ENCODE data around the gene TTC17.
A peak's percentile ranks its signal among the peaks of the same experiment; 100 is the strongest.

Gene TTC17, protein sequence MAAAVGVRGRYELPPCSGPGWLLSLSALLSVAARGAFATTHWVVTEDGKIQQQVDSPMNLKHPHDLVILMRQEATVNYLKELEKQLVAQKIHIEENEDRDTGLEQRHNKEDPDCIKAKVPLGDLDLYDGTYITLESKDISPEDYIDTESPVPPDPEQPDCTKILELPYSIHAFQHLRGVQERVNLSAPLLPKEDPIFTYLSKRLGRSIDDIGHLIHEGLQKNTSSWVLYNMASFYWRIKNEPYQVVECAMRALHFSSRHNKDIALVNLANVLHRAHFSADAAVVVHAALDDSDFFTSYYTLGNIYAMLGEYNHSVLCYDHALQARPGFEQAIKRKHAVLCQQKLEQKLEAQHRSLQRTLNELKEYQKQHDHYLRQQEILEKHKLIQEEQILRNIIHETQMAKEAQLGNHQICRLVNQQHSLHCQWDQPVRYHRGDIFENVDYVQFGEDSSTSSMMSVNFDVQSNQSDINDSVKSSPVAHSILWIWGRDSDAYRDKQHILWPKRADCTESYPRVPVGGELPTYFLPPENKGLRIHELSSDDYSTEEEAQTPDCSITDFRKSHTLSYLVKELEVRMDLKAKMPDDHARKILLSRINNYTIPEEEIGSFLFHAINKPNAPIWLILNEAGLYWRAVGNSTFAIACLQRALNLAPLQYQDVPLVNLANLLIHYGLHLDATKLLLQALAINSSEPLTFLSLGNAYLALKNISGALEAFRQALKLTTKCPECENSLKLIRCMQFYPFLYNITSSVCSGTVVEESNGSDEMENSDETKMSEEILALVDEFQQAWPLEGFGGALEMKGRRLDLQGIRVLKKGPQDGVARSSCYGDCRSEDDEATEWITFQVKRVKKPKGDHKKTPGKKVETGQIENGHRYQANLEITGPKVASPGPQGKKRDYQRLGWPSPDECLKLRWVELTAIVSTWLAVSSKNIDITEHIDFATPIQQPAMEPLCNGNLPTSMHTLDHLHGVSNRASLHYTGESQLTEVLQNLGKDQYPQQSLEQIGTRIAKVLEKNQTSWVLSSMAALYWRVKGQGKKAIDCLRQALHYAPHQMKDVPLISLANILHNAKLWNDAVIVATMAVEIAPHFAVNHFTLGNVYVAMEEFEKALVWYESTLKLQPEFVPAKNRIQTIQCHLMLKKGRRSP

DNA sequence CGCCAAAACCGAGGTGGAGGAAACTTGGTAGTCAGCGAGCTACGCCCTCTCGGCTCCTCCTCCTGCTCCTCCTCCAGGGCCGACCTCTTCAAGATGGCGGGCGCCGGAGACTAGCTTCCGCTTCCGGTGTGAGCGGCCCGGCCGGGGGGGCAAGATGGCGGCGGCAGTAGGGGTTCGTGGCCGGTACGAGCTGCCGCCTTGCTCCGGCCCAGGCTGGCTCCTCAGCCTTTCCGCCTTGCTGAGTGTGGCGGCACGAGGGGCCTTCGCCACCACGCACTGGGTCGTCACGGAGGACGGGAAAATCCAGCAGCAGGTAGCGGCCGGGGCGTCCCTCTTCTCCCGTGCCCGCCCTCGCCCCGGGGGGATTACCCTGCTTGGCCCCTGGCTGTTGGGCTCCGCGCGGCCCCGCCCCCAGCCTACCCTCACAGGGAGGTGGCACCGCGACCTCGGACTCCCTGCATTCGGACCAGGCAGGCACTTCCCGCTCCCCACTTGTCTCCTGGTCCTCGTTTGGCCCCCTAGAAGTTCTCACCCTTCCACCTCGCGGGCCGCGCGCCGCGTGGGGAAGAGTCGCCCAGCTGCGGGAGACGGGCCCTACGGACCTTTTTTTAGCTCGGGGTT is at the start of gene TTC17:
Gene TTC17 (plus strand): TSS at position 120 of the 621 bp plus-strand sequence. CDS start 35 bp downstream, at position 155.
- DNase-seq (ENCODE audit: low read depth) = peak; percentile 48
- H3K4me3 ChIP-seq (ENCODE audit: control insufficient read depth, low read depth, low read length) = peak within 1 kb of the TSS; percentile 72
- TF ChIP-seq, protein P1, sequence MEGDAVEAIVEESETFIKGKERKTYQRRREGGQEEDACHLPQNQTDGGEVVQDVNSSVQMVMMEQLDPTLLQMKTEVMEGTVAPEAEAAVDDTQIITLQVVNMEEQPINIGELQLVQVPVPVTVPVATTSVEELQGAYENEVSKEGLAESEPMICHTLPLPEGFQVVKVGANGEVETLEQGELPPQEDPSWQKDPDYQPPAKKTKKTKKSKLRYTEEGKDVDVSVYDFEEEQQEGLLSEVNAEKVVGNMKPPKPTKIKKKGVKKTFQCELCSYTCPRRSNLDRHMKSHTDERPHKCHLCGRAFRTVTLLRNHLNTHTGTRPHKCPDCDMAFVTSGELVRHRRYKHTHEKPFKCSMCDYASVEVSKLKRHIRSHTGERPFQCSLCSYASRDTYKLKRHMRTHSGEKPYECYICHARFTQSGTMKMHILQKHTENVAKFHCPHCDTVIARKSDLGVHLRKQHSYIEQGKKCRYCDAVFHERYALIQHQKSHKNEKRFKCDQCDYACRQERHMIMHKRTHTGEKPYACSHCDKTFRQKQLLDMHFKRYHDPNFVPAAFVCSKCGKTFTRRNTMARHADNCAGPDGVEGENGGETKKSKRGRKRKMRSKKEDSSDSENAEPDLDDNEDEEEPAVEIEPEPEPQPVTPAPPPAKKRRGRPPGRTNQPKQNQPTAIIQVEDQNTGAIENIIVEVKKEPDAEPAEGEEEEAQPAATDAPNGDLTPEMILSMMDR (IDR thresholded peaks at IDR 0.05; ENCODE audit: control insufficient read depth, insufficient read depth, low read depth, low read length, missing control alignments) = no peak

- peak within 1 kb of the TSS; percentile 78 for H3K4me3 ChIP-seq (ENCODE audit: control insufficient read depth, low read depth, low read length)
- TF ChIP-seq, protein P1 (IDR thresholded peaks at IDR 0.05; ENCODE audit: control insufficient read depth, insufficient read depth, low read depth, low read length, missing control alignments) = peak; percentile 87
- peak; percentile 62 for DNase-seq (ENCODE audit: low read depth)
Measured at GRCh38 chr11:43311791-43312607, 46.7 kb upstream of the TTC17 start, which contains the start of gene API5. Gene API5, plus strand, starts transcription at chr11:43311996. Its CDS starts 132 bp downstream, at chr11:43312128.

DNA sequence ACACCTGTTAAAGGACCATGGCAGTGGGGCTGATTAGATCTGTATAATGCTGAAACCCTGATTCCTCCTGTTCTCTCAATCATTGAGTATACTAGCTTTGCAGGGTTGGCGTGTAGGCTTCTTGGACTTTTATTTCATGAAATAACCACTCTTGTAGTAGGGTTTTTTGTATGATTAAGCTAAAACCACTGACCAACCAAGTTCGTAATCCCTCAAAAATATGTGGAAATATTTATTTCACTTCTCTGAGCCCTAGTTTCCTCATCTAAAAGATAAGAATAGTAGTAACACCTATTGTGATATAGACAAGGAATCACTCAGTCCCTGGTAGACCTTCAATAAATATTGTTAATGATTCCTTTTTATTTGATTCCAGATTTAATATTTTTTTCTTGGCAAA is 42.8 kb upstream of the TTC17 start:
- no peak for DNase-seq (ENCODE audit: low read depth)
- TF ChIP-seq, protein P1 (IDR thresholded peaks at IDR 0.05; ENCODE audit: control insufficient read depth, insufficient read depth, low read depth, low read length, missing control alignments) = no peak
- no peak overlapping the region for H3K4me3 ChIP-seq (ENCODE audit: control insufficient read depth, low read depth, low read length)

DNA sequence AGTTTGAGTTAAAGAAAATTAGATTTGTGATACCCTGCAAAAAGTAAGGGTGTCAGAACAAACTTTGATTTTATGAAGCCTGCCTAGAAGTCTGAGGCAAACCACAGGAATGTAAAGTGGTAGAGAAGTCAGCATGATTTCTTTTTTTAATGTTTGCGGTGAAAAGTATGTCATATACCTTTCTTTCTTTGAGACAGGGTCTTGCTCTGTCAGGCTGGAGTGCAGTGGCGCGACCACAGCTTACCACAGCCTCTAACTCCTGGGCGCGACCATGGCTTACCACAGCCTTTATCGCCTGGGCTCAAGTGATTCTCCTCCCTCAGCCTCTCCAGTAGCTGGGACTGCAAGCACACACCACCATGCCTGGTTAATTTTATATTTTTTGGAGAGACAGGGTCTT is 42.3 kb upstream of the TTC17 start:
- TF ChIP-seq, protein P1 (IDR thresholded peaks at IDR 0.05; ENCODE audit: control insufficient read depth, insufficient read depth, low read depth, low read length, missing control alignments) = no peak
- no peak for DNase-seq (ENCODE audit: low read depth)
- H3K4me3 ChIP-seq (ENCODE audit: control insufficient read depth, low read depth, low read length) = no peak overlapping the region

DNA sequence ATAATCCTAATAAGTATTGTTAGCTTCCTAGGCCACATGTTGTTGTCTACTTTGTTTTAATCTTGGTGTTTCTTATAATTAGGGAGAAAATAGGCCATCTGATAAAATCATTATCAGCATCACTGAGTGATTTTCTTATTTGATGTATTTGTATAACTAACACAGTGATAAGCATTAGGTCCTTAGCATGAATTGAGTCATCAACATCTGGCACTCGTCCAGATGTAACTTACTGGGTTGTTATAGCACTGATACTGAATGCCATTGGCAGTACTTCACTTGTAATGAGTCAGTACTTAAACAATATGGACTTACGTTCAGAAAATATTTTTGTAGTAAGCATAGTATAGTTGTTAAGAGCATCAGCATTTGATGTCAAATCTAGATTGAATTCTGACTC is 30.7 kb upstream of the TTC17 start:
- no peak overlapping the region for H3K4me3 ChIP-seq (ENCODE audit: control insufficient read depth, low read depth, low read length)

More for the DNA sequence above, 30.7 kb upstream of the TTC17 start:
- TF ChIP-seq, protein P1 (IDR thresholded peaks at IDR 0.05; ENCODE audit: control insufficient read depth, insufficient read depth, low read depth, low read length, missing control alignments) = no peak
- DNase-seq (ENCODE audit: low read depth) = peak; percentile 45
